ENCODE data around the gene TNFAIP2.
A peak's percentile ranks its signal among the peaks of the same experiment; 100 is the strongest.

The TNFAIP2 gene

GRCh38 chr14:103121846-103122584, 1.2 kb upstream of the TNFAIP2 start:
- DNase-seq = peak in 2 of 56 donors; percentile 30 to 49

DNA sequence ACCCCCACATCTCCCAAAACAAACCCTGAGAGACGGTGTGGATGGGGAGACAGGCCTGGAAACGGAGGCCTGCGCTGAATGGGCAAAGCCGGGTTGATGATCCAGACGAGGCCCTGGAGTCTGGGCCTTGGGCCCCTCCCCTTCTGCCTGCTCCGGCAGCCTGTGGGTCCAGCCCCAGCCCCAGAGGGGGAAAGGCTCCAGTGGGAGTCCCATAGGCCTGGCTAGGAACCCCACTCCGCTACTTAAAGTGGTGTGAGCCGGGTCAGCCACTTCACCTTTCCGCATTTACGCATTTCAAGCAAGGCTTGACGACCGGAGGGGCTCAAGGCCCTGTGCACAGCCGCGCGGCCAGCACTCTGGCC, 695 bp upstream of the TNFAIP2 start:
- no peak for DNase-seq

DNA sequence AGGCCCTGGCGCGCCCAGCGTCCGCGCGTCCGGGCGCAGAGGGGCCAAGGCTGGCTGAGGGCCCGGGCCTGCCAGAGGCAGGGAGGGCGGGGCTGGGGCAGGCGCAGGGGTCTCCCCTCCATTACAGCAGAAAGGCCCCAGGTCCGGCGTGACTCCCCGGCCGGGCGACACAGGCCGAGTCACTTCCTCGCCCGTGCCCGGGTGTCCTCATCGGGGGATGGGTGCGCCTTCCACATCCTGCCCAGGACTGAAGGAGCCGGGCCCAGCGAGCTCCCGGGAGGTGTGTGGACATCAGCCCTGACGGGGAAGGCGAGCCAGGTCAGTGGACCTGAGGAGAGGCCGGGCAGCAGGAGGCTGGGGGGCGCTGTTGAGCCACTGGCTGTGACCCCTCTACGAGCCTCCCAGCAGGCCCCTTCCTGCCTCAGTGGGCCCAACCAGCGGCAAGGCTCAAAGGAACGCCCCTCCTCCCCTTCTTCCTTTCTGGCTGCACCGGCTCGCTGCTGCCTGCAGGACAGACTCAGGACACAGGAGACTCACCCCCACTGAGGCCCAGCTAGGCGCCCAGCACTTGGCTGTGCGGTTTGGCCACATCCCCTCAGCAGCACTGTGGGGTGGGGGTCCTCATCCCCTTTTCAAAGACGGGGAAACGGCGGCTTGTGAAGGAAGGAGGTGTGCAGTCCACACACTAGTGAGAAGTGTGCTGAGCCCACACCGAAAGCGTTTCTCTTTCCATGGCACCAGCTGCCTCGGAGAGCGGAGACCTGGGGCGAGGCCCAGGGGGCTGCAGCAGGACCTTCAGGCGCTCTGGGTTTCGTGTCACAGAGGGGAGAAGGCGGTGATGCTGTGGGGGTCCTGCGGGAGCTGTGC, 606 bp downstream of the TNFAIP2 start:
- peak in 1 of 56 donors; percentile 26 for DNase-seq

GRCh38 chr14:103124501-103125001, 1.3 kb downstream of the TNFAIP2 start:
- DNase-seq = no peak

- DNase-seq = no peak
Observed at GRCh38 chr14:103125098-103126070, 2.1 kb downstream of the TNFAIP2 start.

DNA sequence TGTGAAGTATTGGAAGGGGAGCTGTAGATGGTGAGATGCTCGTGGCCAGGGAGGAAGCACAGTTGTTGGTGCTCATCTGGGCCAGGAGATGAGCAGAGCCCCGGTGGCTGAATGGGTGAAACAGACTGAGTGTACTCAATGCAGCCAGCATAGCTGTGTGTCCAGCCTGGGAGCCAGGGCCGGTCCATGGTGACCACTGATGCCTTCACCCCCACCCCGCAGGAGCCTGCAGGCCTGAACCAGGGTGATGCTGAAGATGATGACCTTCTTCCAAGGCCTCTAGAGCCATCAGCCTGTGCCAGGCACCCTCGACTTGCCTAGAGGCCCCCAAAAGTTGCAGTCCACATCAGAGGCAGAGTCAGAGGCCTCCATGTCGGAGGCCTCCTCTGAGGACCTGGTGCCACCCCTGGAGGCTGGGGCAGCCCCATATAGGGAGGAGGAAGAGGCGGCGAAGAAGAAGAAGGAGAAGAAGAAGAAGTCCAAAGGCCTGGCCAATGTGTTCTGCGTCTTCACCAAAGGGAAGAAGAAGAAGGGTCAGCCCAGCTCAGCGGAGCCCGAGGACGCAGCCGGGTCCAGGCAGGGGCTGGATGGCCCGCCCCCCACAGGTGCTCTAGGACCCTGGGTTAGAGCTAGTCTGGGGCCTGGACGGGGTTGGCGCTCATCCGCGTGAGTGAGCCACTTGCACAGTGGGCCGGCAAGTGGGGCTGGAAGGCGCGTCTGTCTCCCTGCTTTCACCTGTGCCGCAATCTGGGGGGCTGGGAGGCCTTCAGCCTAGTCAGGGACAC, 3.0 kb downstream of the TNFAIP2 start:
- DNase-seq = no peak

DNA sequence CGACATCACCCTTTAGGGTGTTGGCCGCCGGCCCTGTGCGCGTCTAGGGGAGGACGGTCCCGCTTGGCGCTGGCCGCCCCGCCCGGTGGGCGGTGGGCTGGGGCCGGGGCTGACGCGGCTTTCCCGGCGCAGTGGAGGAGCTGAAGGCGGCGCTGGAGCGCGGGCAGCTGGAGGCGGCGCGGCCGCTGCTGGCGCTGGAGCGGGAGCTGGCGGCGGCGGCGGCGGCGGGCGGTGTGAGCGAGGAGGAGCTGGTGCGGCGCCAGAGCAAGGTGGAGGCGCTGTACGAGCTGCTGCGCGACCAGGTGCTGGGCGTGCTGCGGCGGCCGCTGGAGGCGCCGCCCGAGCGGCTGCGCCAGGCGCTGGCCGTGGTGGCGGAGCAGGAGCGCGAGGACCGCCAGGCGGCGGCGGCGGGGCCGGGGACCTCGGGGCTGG, 3.6 kb downstream of the TNFAIP2 start:
- peak in 9 of 56 donors; percentile 15 to 70 (median 30) for DNase-seq

GRCh38 chr14:103127356-103127755, 4.1 kb downstream of the TNFAIP2 start:
- no peak for DNase-seq

DNA sequence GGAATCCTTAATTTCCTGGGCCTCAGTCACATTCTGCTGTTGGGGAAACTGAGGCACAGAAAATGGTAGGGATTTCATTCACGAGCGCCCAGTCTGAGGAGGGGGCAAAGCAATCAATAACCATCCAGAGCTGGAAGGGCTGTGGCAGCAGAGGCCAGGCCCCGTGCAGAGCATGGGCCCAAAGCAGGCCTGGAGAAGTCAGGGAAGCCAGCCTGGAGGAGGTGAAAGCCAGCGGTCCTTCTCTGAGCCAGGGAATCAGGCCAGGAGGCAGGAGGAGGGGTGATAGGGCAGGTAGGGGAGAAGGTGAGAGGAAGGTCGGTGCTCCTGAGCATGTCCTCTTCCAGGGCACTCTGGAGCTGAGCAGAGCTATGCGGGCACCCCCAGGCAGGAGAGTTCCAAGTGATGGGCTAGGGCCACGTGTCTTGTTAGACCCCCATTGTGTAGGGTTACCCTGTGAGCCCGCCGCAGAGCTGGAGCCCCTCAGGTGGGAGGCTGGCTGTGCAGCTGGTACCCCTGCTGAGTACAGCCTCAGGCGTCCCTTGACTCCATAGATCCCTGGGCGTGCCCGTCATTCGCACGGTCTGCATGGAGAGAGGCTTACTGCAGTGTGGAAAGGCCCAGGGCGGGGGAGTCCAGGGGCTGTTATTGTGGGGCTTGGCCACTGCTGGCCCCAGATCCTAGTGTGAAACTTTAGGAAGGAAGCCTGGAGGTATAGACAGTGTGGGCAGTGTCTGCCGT, 4.8 kb downstream of the TNFAIP2 start:
- DNase-seq = no peak

DNA sequence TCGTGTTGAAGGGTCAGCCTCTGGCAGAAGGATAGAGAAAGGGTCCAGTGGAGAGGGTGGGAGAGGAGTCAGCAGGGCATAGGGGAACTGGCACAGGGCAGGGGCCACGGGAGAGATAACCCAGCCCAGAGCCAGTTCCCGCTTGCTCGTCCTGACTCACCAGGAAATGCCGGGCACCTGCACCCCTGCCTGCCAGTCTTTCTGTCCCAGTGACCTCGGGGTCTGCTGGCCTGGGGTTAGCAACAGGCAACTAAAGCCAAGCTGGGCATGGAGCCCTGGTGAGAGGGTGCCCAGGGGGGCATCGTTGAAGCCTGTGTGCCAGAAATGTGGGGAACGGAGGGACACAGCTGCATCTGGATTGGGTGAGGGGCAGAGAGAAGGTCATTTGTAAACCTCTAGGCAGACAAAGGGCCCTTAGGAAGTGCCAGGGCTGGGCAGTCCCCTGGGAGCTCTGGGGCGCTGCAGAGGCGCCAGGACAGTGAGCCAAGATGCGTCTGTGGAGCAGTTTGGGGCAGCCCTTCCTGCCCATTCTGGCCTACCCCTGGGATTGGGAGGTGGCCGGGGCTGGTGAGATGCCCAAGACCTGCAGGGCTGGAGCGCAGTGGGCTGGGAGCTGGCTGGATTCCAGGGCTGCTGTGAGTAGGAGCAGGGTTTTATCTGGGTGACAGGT, 5.5 kb downstream of the TNFAIP2 start:
- DNase-seq = peak in 11 of 56 donors; percentile 34 to 67 (median 44)

DNA sequence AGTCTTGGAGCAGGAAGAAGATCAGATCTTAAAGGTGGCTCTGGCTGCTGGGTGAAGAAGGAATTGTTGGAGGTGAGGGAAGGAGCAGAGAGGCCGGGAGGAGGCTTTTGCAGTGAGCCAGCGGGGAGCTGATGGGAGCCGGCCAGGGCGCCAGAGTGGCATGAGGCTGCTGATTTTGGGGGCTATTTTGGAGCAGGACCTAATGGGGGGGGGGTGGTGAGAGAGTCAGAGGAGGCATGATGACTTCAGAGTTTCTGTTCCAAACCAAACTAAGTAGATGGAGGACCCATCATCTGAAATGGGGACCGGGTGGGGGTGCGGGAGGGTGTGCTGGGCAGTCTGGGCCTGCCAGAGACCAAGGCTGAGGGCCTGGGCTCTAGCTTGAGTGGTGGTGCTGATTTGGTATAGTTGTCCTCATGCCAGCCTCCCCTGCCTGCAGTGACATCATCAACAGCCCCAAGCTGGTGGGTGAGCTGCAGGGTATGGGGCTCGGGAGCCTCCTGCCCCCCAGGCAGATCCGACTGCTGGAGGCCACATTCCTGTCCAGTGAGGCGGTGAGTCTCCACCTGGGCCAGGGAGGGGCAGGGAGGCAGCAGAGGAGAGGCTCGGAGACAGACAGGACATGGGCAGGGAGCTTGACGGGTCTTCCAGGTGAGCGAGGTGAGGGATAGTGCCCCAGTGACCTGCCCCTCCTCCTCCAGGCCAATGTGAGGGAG, 6.2 kb downstream of the TNFAIP2 start:
- no peak for DNase-seq

- no peak for DNase-seq
Observed at GRCh38 chr14:103130017-103130764, 6.9 kb downstream of the TNFAIP2 start.

- DNase-seq = no peak
Observed at GRCh38 chr14:103130965-103131364, 7.7 kb downstream of the TNFAIP2 start.

DNA sequence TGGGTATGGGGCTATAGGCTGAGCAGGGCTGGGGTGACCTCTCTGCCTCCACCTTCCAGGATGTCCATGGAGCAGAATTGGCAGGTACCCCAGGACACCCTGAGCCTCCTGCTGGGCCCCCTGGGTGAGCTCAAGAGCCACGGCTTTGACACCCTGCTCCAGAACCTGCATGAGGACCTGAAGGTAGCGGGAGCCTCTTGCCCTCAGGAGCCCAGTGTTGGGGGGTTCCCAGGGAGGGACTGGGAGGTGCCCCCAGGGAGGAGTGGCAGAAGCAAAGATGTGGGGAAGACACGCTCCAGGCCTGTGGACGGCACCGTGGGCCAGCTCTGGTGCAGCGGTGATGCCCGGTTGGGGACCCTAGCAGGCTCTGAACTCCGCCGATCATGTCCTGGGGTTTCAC, 8.3 kb downstream of the TNFAIP2 start:
- DNase-seq = no peak

GRCh38 chr14:103132381-103133209, 9.3 kb downstream of the TNFAIP2 start:
- DNase-seq = no peak

All from amygdala (tissue), 56 donors.